K562 (cell line): ENCODE results near the gene ARHGAP8. TPM values are rescaled to one million over a fixed set of nuclear protein-coding genes. Genes with fewer than 3 reads are reported as not detected.

Experiments used
- ATAC-seq: fragments of 200-7000 bp; cut with Tn5 transposase; 3 replicates; pipeline ENCODE4 v1.9.1; 2020; ENCODE audit warnings: moderate library complexity
- BruUV-seq: library from RNA; stranded (reverse); fragments of 400-500 nt; replicated peaks from 2 replicates; lab custom pipeline; 2021; lab: Mats Ljungman, UMichigan
- CTCF ChIA-PET: fragments of 300-600 bp; formaldehyde crosslinking; extraction: SDS; loops from one replicate; lab custom pipeline; 2021; ENCODE audit warnings: low intra/inter-chr PET ratio; lab: Yijun Ruan, JAX
- POLR2A ChIA-PET: fragments of 300-600, 350-650 bp; sonication (Branson Sonifier 250); formaldehyde crosslinking; extraction: SDS; loops from one replicate; lab custom pipeline; 2021; ENCODE audit warnings: antibody characterized with exemption, inconsistent platforms; lab: Yijun Ruan, JAX
- DNase-seq, 4 experiments: peaks; one replicate each; pipeline versions ENCODE4 v3.0.0 to v3.0.0-alpha.2; 2011 to 2018; ENCODE audit warnings: low spot score in 3 of 4, mixed read lengths in 3 of 4; ENCODE audit errors: extremely low read depth in 1 of 4
- FAIRE-seq: peaks from 2 replicates; lab custom pipeline; 2011; peaks lifted over from hg19 to GRCh38; lab: Jason Lieb, UNC
- H2AFZ ChIP-seq: 2 replicates; pipeline ENCODE4 v1.6.0; 2011; ENCODE audit warnings: low read depth, low read length, control low read depth, inconsistent platforms
- H3K27ac ChIP-seq: fragments of 200-600 bp; 3 replicates; pipeline ENCODE4 v1.8.0; 2011; ENCODE audit warnings: low read depth, mild to moderate bottlenecking, control low read depth, inconsistent platforms, low read length, moderate library complexity, mixed read lengths; ENCODE audit errors: extremely low read depth
- H3K27me3 ChIP-seq, 2 experiments: fragments of 300-600 bp in 1 of 2; 2 replicates in 1 of 2; 3 replicates in 1 of 2; pipeline versions ENCODE4 v1.6.0 to v1.8.0; 2011; ENCODE audit warnings: inconsistent platforms in 2 of 2, low read length in 2 of 2, mild to moderate bottlenecking in 1 of 2, mixed read lengths in 1 of 2, moderate library complexity in 1 of 2; ENCODE audit not compliant: control insufficient read depth in 2 of 2, insufficient read depth in 2 of 2
- H3K36me3 ChIP-seq: fragments of 300-600 bp; 3 replicates; pipeline ENCODE4 v1.8.0; 2011; ENCODE audit warnings: mild to moderate bottlenecking, low read length, inconsistent platforms; ENCODE audit not compliant: control insufficient read depth, insufficient read depth
- H3K4me1 ChIP-seq, 2 experiments: fragments of 200-600 bp in 1 of 2; replicated peaks in 1 of 2; 2 replicates in 1 of 2; 3 replicates in 1 of 2; pipeline versions ENCODE4 v1.5.1 to v1.8.0; 2011; ENCODE audit warnings: inconsistent platforms in 2 of 2, low read length in 2 of 2, mild to moderate bottlenecking in 1 of 2, mixed read lengths in 1 of 2, moderate library complexity in 1 of 2; ENCODE audit not compliant: control insufficient read depth in 2 of 2, insufficient read depth in 2 of 2
- H3K4me2 ChIP-seq: 2 replicates; pipeline ENCODE4 v1.6.1; 2011; ENCODE audit warnings: low read length, control low read depth, inconsistent platforms, mixed read lengths; ENCODE audit not compliant: insufficient read depth
- H3K4me3 ChIP-seq: fragments of 200-600 bp; sonication (generic), shearing (Covaris generic); 2 replicates; pipeline ENCODE4 v1.5.1; 2016; ENCODE audit warnings: control low read depth, inconsistent platforms
- H3K79me2 ChIP-seq: fragments of 200-600 bp; 3 replicates; pipeline ENCODE4 v1.8.0; 2011; ENCODE audit warnings: low read length, inconsistent platforms; ENCODE audit not compliant: control insufficient read depth, insufficient read depth
- H3K9ac ChIP-seq, 2 experiments: 2 replicates each; pipeline versions ENCODE4 v1.6.0 to v1.6.1; 2011; ENCODE audit warnings: low read depth in 2 of 2, low read length in 2 of 2, control low read depth in 1 of 2, inconsistent platforms in 1 of 2, mild to moderate bottlenecking in 1 of 2, mixed read lengths in 1 of 2; ENCODE audit not compliant: insufficient read depth in 1 of 2
- H3K9me1 ChIP-seq: one replicate; pipeline ENCODE4 v1.6.0; 2011; ENCODE audit warnings: inconsistent platforms, mild to moderate bottlenecking, low read length, moderate library complexity; ENCODE audit not compliant: control insufficient read depth, insufficient read depth
- H3K9me3 ChIP-seq: replicated peaks from 2 replicates; pipeline ENCODE4 v1.5.1; 2011; ENCODE audit warnings: low read depth, low read length, inconsistent platforms; ENCODE audit not compliant: control insufficient read depth, insufficient read depth
- H4K20me1 ChIP-seq: replicated peaks from 2 replicates; pipeline ENCODE4 v1.6.1; 2011; ENCODE audit warnings: low read length, inconsistent platforms, mixed read lengths; ENCODE audit not compliant: control insufficient read depth, insufficient read depth
- ADNP ChIP-seq: fragments of 200-800 bp; sonication (Bioruptor generic); IDR thresholded peaks from 2 replicates; pipeline ENCODE4 v1.6.1; 2016; ENCODE audit warnings: missing genetic modification characterization, missing compliant biosample characterization
- NR2C2 ChIP-seq, 2 experiments: fragments of 200-800 bp in 1 of 2; sonication (Bioruptor generic) in 1 of 2; sonication (generic) in 1 of 2; formaldehyde crosslinking in 1 of 2; IDR thresholded peaks; 2 replicates each; pipeline versions ENCODE4 v1.6.1 to v1.8.0; 2016 to 2022; ENCODE audit warnings: mild to moderate bottlenecking in 1 of 2, missing compliant biosample characterization in 1 of 2, missing genetic modification characterization in 1 of 2, missing genetic modification reagents in 1 of 2
- SAP30 ChIP-seq: fragments of 200-600 bp; sonication (generic); IDR thresholded peaks from 2 replicates; pipeline ENCODE4 v1.6.1; 2012; ENCODE audit warnings: borderline replicate concordance, low read depth, mild to moderate bottlenecking, moderate library complexity, low read length, control low read depth, inconsistent platforms; ENCODE audit not compliant: insufficient read depth, poor library complexity, severe bottlenecking
- ZFPM2 ChIP-seq: fragments of 250-450 bp; sonication (Bioruptor Pico); IDR thresholded peaks from 2 replicates; pipeline ENCODE4 v1.5.1; 2022; ENCODE audit warnings: mild to moderate bottlenecking
- ZKSCAN1 ChIP-seq: fragments of 150-350 bp; IDR thresholded peaks from 2 replicates; pipeline ENCODE4 v1.6.1; 2016; ENCODE audit warnings: low read depth, low read length
- WGBS: fragments of 100-300 bp; shearing (Covaris generic); methylation state at CpG from one replicate; pipeline ENCODE4 v1.1.6; 2016; ENCODE audit warnings: low coverage, mixed read lengths; ENCODE audit not compliant: insufficient coverage; ENCODE audit errors: missing lambda C conversion rate; 5-methylcytosine and 5-hydroxymethylcytosine counted together
- in situ Hi-C: fragments of 300-500 bp; cut with MboI; formaldehyde crosslinking; loops from 4 replicates; pipeline ENCODE4 v1.15.0; 2018; ENCODE audit warnings: inconsistent platforms, mixed read lengths
- intact Hi-C: fragments of 100-400 bp; cut with micrococcal nuclease; formaldehyde crosslinking; loops from 2 replicates; pipeline ENCODE4 v1.14.2; 2022
- polyA plus RNA-seq, 8 experiments: library from polyadenylated mRNA; depleted of rRNA in 4 of 8; stranded (reverse) in 5 of 8; unstranded in 3 of 8; fragments of >200 nt; fragmentation: Nextera tagmentation in 2 of 8; fragmentation: Illumina TruSeq in 1 of 8; extraction: Ambion mirVana in 2 of 8; extraction: Trizol in 1 of 8; gene quantifications; 2 replicates each; pipeline versions ENCODE4 v1.2.1 to v1.2.3, GENCODE V29; 2011 to 2014; ENCODE audit warnings: inconsistent platforms in 1 of 8, missing spikeins in 1 of 8
- total RNA-seq, 7 experiments: library from RNA; depleted of rRNA in 6 of 7; stranded (reverse); fragments of >200 nt in 6 of 7; fragmentation: Illumina TruSeq in 2 of 7; extraction: Trizol in 2 of 7; gene quantifications; 2 replicates each; pipeline versions ENCODE4 v1.2.1 to v1.2.3, GENCODE V29; 2011 to 2021; ENCODE audit warnings: low replicate concordance in 1 of 7
- TF ChIP-seq, protein P1 (sequence below): fragments of 450-650 bp; IDR thresholded peaks from 2 replicates; pipeline ENCODE4 v1.6.1; 2017; ENCODE audit warnings: mild to moderate bottlenecking, moderate library complexity

Gene ARHGAP8
- total and polyA plus RNA-seq, 9 of the 15 experiments (the other 6 are each of a cell fraction or from before 2014, with no cell fraction given) = 0.15 to 2.2 (median 0.62) TPM

DNA sequence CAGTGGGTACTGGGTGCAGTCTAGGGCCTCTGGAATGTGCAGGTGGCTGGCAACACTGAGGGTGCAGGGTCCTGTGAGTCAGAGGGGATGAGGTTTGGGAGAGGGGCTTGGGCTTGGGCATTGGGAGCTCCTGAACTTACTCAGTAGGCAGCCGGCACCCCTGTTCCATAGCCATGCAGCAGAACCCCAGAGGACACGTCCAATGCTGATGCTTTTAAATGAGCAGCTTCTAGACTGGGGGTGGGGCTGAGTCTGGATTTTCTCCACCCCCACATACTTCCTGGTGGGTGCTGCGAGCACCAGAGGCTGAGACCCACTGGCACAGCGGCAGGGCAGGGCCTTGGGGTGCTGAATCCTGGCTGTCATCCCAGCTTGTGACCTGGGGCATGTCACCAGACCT is 71.4 kb downstream of the ARHGAP8 start (continued):
- TF ChIP-seq NR2C2 (CRISPR knock-in tag; IDR thresholded peaks at IDR 0.05) (no peak), NR2C2 (tag; IDR thresholded peaks at IDR 0.05) (no peak)

DNA sequence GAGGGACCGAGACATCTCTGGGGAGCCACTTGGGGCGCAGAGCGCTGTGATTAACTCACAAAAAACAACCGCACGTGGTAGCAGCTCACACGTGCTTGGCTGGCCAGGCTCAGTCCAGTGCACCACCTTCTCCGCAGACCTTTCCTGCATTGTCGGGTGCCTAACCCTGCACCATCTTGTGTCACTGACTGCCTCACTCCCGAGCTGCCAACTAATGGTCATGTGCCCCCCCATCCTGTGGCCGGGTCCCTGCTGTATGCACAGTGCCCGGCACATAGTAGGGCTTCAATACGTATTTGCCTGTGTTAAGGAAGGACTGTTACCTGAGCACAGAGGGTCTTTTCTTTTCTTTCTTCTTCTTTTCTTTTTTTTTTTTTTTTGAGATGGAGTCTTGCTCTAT is 71.9 kb downstream of the ARHGAP8 start:
- H3K4me2 ChIP-seq = no peak overlapping the region
- H3K79me2 ChIP-seq = no peaks in the 10 kb centered on the region
- no peaks in the 10 kb centered on the region for H3K9me1 ChIP-seq
- in situ Hi-C loops = loop anchor here (25.0 kb wide), 1 partner anchor 413 kb away; the partner anchor contains the start of gene KIAA0930
- ChIA-PET CTCF (no interaction called here), POLR2A (no interaction called here)
- H3K4me3 ChIP-seq = no peak overlapping the region
- no peak for DNase-seq
- H4K20me1 ChIP-seq = no peaks in the 10 kb centered on the region
- H3K27ac ChIP-seq = no peak overlapping the region
- FAIRE-seq = no peak
- no peak overlapping the region for H2AFZ ChIP-seq
- intact Hi-C loops = no loop called here
- no TSS peak for BruUV-seq
- H3K36me3 ChIP-seq = no peaks in the 10 kb centered on the region
- peaks cover 0 to 9% of the 10 kb centered on the region in 2 experiments; a peak in 1 of 5 replicates for H3K4me1 ChIP-seq
- peaks cover 2 to 39% of the 10 kb centered on the region in 2 experiments; a peak in 2 of 5 replicates for H3K27me3 ChIP-seq
- no peak overlapping the region for H3K9ac ChIP-seq
- H3K9me3 ChIP-seq = no peaks in the 10 kb centered on the region
- TF ChIP-seq SAP30 (no peak), ZKSCAN1 (peak; percentile 88), ZFPM2 (CRISPR knock-in tag) (no peak), ADNP (tag) (no peak)
- TF ChIP-seq, protein P1, sequence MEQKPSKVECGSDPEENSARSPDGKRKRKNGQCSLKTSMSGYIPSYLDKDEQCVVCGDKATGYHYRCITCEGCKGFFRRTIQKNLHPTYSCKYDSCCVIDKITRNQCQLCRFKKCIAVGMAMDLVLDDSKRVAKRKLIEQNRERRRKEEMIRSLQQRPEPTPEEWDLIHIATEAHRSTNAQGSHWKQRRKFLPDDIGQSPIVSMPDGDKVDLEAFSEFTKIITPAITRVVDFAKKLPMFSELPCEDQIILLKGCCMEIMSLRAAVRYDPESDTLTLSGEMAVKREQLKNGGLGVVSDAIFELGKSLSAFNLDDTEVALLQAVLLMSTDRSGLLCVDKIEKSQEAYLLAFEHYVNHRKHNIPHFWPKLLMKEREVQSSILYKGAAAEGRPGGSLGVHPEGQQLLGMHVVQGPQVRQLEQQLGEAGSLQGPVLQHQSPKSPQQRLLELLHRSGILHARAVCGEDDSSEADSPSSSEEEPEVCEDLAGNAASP = no peak
- 3% methylated on average over 8 of the region's 12 CpGs for WGBS
- no peak for ATAC-seq
